Thyroid gland (tissue), 4 donors: ENCODE measurements around the gene RPAIN.

Experiments used
- CTCF ChIP-seq, 6 experiments: fragments of 200-600 bp in 3 of 6; fragments of 450-650 bp in 3 of 6; sonication (generic) in 3 of 6; IDR thresholded peaks; one replicate each; pipeline ENCODE4 v1.5.1; 2016 to 2019; ENCODE audit warnings: antibody characterized with exemption in 6 of 6, mild to moderate bottlenecking in 2 of 6, inconsistent platforms in 1 of 6, moderate library complexity in 1 of 6
- POLR2A ChIP-seq, 2 donors: fragments of 450-650 bp; IDR thresholded peaks; one replicate each; pipeline ENCODE4 v1.6.1; 2017; ENCODE audit warnings: antibody characterized with exemption in 2 of 2, mild to moderate bottlenecking in 2 of 2, moderate library complexity in 1 of 2

- TF ChIP-seq CTCF (IDR thresholded peaks at IDR 0.05) (no peak), POLR2A (IDR thresholded peaks at IDR 0.05) (no peak)
Measured at GRCh38 chr17:5434984-5435383, 15.0 kb downstream of the RPAIN start.
